HUDEP-2 (cell line): ENCODE measurements around the gene SLC4A5.
"Not testable (repeated sequence)": the region's sequence is repeated elsewhere in the genome, so short reads cannot be mapped to it uniquely, and the experiment has no call there.

Source experiments
- DNase-seq, 76 experiments: peaks; one replicate each; lab custom pipeline; 2025; ENCODE audit not compliant: unreplicated experiment in 76 of 76; lab: John Stamatoyannopoulos, UW

Gene SLC4A5

GRCh38 chr2:74366036-74366435 is 22.8 kb upstream of the SLC4A5 start:
- DNase-seq: no peak

- no peak for DNase-seq
Observed at GRCh38 chr2:74364533-74365505, 21.6 kb upstream of the SLC4A5 start.

- DNase-seq: no peak
Observed at GRCh38 chr2:74361327-74361726, 18.1 kb upstream of the SLC4A5 start.

GRCh38 chr2:74357627-74358026 is 14.4 kb upstream of the SLC4A5 start:
- DNase-seq: no peak

- no peak for DNase-seq
Observed at GRCh38 chr2:74349889-74350288, 6.7 kb upstream of the SLC4A5 start.

- no peak for DNase-seq
Observed at GRCh38 chr2:74347742-74348141, 4.5 kb upstream of the SLC4A5 start.

GRCh38 chr2:74347303-74347702 is 4.1 kb upstream of the SLC4A5 start:
- no peak for DNase-seq

GRCh38 chr2:74345272-74345943 is 2.2 kb upstream of the SLC4A5 start:
- no peak for DNase-seq

GRCh38 chr2:74336227-74336626 is 7.0 kb downstream of the SLC4A5 start:
- DNase-seq: not testable (repeated sequence)

GRCh38 chr2:74334931-74335333 is 8.3 kb downstream of the SLC4A5 start:
- peak in 56 of 76 experiments; percentile 4 to 72 (median 44) for DNase-seq

GRCh38 chr2:74333896-74334586 is 9.2 kb downstream of the SLC4A5 start:
- no peak for DNase-seq

GRCh38 chr2:74333175-74333574 is 10.0 kb downstream of the SLC4A5 start:
- peak in 47 of 76 experiments; percentile 3 to 66 (median 27) for DNase-seq

GRCh38 chr2:74332550-74333174 is 10.6 kb downstream of the SLC4A5 start:
- no peak for DNase-seq

- peak in 25 of 76 experiments; percentile 5 to 73 (median 21) for DNase-seq
Observed at GRCh38 chr2:74328573-74328972, 14.6 kb downstream of the SLC4A5 start.

GRCh38 chr2:74328074-74328473 is 15.1 kb downstream of the SLC4A5 start:
- DNase-seq: peak in 6 of 76 experiments; percentile 8 to 27 (median 13)

- DNase-seq: no peak
Observed at GRCh38 chr2:74327627-74328026, 15.6 kb downstream of the SLC4A5 start.

GRCh38 chr2:74327199-74327598 is 16.0 kb downstream of the SLC4A5 start:
- peak in 2 of 76 experiments; percentile 13 to 21 for DNase-seq

GRCh38 chr2:74325815-74326214 is 17.4 kb downstream of the SLC4A5 start:
- no peak for DNase-seq

- no peak for DNase-seq
Observed at GRCh38 chr2:74321737-74322136, 21.5 kb downstream of the SLC4A5 start.

GRCh38 chr2:74317701-74318100 is 25.5 kb downstream of the SLC4A5 start:
- no peak for DNase-seq
